Measurements from ENCODE around the gene ZPR1. TPM values are rescaled to one million over a fixed set of nuclear protein-coding genes. Genes with fewer than 3 reads are reported as not detected.
A peak's percentile ranks its signal among the peaks of the same experiment; 100 is the strongest.

The ZPR1 gene
- total and polyA plus RNA-seq, 4 donors, result 23.3 to 50.0 (median 37.9) TPM

DNA sequence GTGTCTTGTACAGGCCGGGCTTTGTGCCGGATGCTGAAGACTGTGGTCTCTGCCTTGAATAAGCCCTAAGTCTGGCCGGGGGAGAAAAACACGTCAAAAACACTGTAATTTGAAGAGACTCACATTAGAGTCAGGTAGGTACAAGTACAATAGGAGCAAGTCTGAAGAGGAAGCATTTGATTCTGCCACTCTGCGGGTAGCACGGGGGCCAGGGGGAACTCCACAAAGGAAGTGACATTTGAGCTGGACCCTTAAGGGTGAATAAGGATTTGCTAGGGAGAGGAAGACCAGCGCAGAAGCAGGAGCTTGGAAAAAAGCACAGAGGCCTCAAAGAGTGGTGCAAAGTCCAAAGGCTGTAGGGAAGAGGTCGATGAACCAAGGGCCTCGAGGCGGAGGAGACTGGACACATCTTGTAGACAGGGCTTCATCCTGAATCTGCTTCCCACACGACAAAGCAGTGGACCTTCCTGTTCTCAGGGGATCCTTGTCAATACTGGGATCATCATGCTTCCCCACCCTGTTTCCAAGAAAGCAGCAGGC is 53.8 kb downstream of the ZPR1 start:
- Histone ChIP-seq H3K27me3 (ENCODE audit: control insufficient read depth, insufficient read depth, low read length) (no peaks in the 10 kb centered on the region), H3K4me1 (ENCODE audit: control insufficient read depth, insufficient read depth, low read length) (peaks cover 38% of the 10 kb centered on the region), H3K9me3 (ENCODE audit: control insufficient read depth, insufficient read depth, low read length) (no peaks in the 10 kb centered on the region), H3K4me3 (ENCODE audit: low read depth, low read length) (no peak overlapping the region), H3K36me3 (ENCODE audit: control insufficient read depth, insufficient read depth, low read length) (no peaks in the 10 kb centered on the region), H3K27ac (ENCODE audit: low read depth, low read length) (no peak overlapping the region)
- no peak for DNase-seq (ENCODE audit: low read depth in 4 of 6, low spot score in 6 of 6)
- 81% methylated on average over 11 of the region's 11 CpGs for WGBS (ENCODE audit: insufficient coverage)

DNA sequence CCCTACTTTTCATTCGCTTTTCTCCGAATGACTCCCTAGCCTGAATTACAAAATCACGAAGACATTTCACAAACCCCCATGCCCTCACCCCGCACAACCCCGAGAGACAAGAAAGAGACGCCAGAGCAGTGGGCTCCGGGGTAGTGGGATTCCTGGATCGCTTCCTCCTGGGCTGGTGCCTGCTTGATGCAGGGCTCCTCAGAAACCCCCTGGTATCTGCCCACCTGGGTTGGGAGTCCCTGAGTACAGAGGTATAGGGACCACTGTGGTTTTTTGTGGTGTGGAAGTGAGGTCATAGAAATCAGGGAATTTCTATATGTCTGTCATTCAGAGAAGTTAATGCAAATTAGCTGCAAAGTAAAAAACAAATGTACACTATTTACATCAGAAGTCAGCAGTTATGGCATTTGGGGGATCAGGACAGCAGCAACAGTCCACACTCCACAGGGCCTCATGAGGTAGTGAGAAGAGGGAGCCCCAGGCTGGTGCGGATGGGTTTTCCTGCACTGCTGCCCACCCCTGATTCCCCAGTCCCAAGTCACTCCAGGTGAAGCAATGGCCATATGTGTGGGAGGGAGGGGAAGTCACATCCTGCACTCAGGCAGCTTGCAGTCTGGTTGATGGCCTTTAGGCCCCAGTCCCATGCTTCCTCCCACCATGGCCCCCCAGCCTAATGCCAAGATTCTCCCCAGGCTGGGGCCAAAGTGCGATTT is 54.6 kb downstream of the ZPR1 start:
- H3K36me3 ChIP-seq (ENCODE audit: control insufficient read depth, insufficient read depth, low read length), result no peaks in the 10 kb centered on the region
- WGBS (ENCODE audit: insufficient coverage), result 36% methylated on average over 3 of the region's 10 CpGs
- no peak for DNase-seq (ENCODE audit: low read depth in 4 of 6, low spot score in 6 of 6)
- H3K27ac ChIP-seq (ENCODE audit: low read depth, low read length), result no peak overlapping the region
- no peaks in the 10 kb centered on the region for H3K27me3 ChIP-seq (ENCODE audit: control insufficient read depth, insufficient read depth, low read length)
- H3K4me1 ChIP-seq (ENCODE audit: control insufficient read depth, insufficient read depth, low read length), result peaks cover 38% of the 10 kb centered on the region
- no peaks in the 10 kb centered on the region for H3K9me3 ChIP-seq (ENCODE audit: control insufficient read depth, insufficient read depth, low read length)
- H3K4me3 ChIP-seq (ENCODE audit: low read depth, low read length), result no peak overlapping the region

DNA sequence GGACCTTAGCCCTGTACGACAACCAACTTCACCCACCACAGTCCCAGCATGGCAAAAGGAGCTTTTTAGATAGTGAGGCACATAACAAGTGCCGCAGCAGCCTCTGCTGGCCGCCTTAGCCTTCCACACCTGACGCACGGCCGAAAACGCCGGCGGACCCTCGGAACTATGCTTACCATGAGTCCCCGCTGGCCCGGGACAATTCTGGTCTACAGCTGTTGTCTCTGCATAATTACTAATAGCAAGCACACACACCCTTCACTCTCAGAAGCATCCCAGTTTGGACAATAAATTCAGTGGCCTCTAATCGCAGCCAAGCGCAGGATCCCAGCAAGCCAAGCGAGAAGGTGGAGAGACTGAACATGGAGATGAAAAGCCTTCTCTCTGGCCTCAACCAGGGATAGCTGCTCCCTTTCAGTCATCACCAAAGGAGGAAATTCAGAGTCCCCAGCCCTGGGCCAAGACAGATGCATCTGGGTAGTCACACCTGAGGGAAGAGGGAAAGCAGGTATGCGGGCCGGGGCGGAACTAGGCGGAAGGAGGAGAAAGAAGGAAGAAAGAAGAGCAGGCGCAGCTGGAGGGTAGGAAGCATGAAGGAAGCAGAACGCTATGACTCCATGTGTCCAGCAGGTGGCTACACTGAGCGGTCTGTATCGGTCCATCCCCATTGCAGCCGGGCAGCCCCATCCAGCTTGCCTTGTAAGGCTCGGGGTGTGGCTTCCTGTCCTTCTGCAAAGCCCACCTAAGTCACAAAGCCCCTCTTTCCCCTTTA is 55.4 kb downstream of the ZPR1 start:
- Histone ChIP-seq H3K4me3 (ENCODE audit: low read depth, low read length) (no peak overlapping the region), H3K27ac (ENCODE audit: low read depth, low read length) (peak overlapping the region; percentile 65), H3K36me3 (ENCODE audit: control insufficient read depth, insufficient read depth, low read length) (no peaks in the 10 kb centered on the region), H3K27me3 (ENCODE audit: control insufficient read depth, insufficient read depth, low read length) (no peaks in the 10 kb centered on the region), H3K9me3 (ENCODE audit: control insufficient read depth, insufficient read depth, low read length) (no peaks in the 10 kb centered on the region), H3K4me1 (ENCODE audit: control insufficient read depth, insufficient read depth, low read length) (peaks cover 38% of the 10 kb centered on the region)
- 30% methylated on average over 21 of the region's 25 CpGs for WGBS (ENCODE audit: insufficient coverage)
- peak; percentile 32 to 91 (median 52) for DNase-seq (ENCODE audit: low read depth in 4 of 6, low spot score in 6 of 6)

DNA sequence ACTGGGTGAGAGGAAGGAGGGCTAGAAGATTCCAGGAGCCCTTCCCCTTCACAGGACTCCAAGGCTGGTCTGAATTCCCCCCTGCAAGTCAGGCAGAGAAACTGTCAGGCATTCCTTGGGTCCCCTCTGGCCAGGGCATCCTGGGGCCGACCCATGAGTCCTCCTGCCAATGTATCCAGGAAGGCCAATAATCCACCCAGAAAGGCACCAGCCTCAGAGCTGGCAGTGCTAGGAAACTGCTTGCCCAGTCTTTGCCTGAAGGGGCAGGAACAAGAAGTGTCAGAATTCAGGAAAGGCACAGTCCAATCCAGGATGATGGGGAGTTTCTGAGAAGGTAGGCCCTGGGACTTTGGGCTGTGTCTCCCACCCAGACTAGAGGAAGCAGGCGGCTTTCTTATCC is 56.0 kb downstream of the ZPR1 start:
- no peaks in the 10 kb centered on the region for H3K27me3 ChIP-seq (ENCODE audit: control insufficient read depth, insufficient read depth, low read length)
- peak in 2 of 6 donors; percentile 6 to 49 for DNase-seq (ENCODE audit: low read depth in 4 of 6, low spot score in 6 of 6)
- peaks cover 38% of the 10 kb centered on the region for H3K4me1 ChIP-seq (ENCODE audit: control insufficient read depth, insufficient read depth, low read length)
- H3K36me3 ChIP-seq (ENCODE audit: control insufficient read depth, insufficient read depth, low read length), result no peaks in the 10 kb centered on the region
- H3K9me3 ChIP-seq (ENCODE audit: control insufficient read depth, insufficient read depth, low read length), result no peaks in the 10 kb centered on the region
- H3K27ac ChIP-seq (ENCODE audit: low read depth, low read length), result peak overlapping the region; percentile 65
- 80% methylated on average over 2 of the region's 2 CpGs for WGBS (ENCODE audit: insufficient coverage)
- no peak overlapping the region for H3K4me3 ChIP-seq (ENCODE audit: low read depth, low read length)

DNA sequence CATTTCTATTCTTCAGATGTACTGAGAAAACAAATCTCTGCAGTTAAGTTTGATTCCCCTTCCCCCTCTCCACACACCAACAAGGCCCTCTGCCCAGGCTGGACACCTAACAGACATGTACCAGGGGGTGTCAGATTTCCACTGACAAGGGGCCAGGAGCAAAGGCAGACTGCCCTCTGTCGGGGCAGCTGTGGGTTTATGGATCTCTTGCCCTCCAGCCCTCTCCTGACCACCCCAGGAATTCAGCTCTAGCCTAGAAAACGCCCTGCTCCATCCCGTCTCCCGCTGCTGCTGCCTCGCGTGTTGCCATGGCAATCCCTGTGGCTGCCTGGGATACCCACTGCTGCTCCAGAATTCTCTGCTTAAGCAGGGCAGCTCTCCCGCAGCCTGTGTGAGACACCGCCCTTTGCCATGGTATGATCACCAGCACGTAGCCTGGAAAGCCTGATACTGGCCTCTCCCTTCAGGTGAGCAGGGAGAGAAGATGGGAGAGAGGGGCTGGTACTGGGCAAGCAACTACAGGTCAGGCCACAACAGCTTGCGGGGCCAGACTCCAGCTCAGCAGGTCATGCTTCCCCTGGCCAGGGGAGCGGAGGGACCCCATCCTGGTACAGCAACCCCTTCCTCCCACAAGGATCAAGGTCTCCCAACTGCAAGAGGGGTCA is 56.6 kb downstream of the ZPR1 start:
- 11% methylated on average over 9 of the region's 11 CpGs for WGBS (ENCODE audit: insufficient coverage)
- H3K27me3 ChIP-seq (ENCODE audit: control insufficient read depth, insufficient read depth, low read length), result no peaks in the 10 kb centered on the region
- no peak overlapping the region for H3K4me3 ChIP-seq (ENCODE audit: low read depth, low read length)
- H3K36me3 ChIP-seq (ENCODE audit: control insufficient read depth, insufficient read depth, low read length), result no peaks in the 10 kb centered on the region
- peak; percentile 53 to 96 (median 70) for DNase-seq (ENCODE audit: low read depth in 4 of 6, low spot score in 6 of 6)
- no peaks in the 10 kb centered on the region for H3K9me3 ChIP-seq (ENCODE audit: control insufficient read depth, insufficient read depth, low read length)
- peaks cover 38% of the 10 kb centered on the region for H3K4me1 ChIP-seq (ENCODE audit: control insufficient read depth, insufficient read depth, low read length)
- peak overlapping the region; percentile 65 for H3K27ac ChIP-seq (ENCODE audit: low read depth, low read length)

DNA sequence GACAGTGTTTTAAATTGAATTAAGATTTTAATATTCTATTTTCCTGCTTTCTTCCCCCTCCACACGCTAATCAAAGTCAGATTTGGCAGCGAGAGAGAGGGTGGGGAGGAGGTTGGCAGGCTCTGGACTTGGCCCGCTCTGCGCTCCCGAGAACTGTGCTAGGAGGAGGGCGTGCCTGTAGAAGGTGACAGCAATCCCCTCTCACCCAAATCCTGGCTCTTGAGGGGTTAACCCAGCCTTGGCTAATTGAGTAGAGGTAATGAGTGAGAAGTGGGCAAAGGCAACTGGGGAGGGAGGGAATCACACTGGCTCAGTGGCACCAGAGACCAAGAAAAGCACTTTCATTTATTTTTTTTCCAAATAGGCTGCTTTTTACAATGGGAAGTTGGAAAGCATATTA is 57.2 kb downstream of the ZPR1 start:
- no peak overlapping the region for H3K4me3 ChIP-seq (ENCODE audit: low read depth, low read length)
- DNase-seq (ENCODE audit: low read depth in 4 of 6, low spot score in 6 of 6), result peak in 3 of 6 donors; percentile 13 to 87 (median 70)
- H3K27ac ChIP-seq (ENCODE audit: low read depth, low read length), result peak overlapping the region; percentile 65
- no peaks in the 10 kb centered on the region for H3K27me3 ChIP-seq (ENCODE audit: control insufficient read depth, insufficient read depth, low read length)
- H3K4me1 ChIP-seq (ENCODE audit: control insufficient read depth, insufficient read depth, low read length), result peaks cover 44% of the 10 kb centered on the region
- no peaks in the 10 kb centered on the region for H3K9me3 ChIP-seq (ENCODE audit: control insufficient read depth, insufficient read depth, low read length)
- no peaks in the 10 kb centered on the region for H3K36me3 ChIP-seq (ENCODE audit: control insufficient read depth, insufficient read depth, low read length)
- no CpG with 5 or more reads among the region's 6 CpGs for WGBS (ENCODE audit: insufficient coverage)

DNA sequence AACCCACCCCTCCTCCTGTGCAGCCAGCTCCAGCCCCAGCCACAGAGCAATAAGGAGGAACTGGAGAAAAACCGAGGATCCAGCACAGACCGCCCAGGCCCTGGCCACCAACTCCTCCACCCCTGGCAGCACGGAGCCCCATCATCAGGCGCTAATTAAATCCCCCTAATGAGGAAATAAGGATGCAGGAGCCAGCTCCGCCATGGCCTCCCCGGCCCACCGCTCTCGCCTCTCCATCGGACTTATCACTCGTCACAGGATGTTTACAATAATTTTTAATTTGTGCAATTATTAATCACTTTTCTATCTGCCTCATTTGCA is 57.6 kb downstream of the ZPR1 start:
- WGBS (ENCODE audit: insufficient coverage), result no CpG with 5 or more reads among the region's 10 CpGs
- Histone ChIP-seq H3K36me3 (ENCODE audit: control insufficient read depth, insufficient read depth, low read length) (no peaks in the 10 kb centered on the region), H3K4me1 (ENCODE audit: control insufficient read depth, insufficient read depth, low read length) (peaks cover 47% of the 10 kb centered on the region), H3K4me3 (ENCODE audit: low read depth, low read length) (no peak overlapping the region), H3K27ac (ENCODE audit: low read depth, low read length) (no peak overlapping the region), H3K9me3 (ENCODE audit: control insufficient read depth, insufficient read depth, low read length) (no peaks in the 10 kb centered on the region), H3K27me3 (ENCODE audit: control insufficient read depth, insufficient read depth, low read length) (no peaks in the 10 kb centered on the region)
- peak in 2 of 6 donors; percentile 51 to 52 for DNase-seq (ENCODE audit: low read depth in 4 of 6, low spot score in 6 of 6)

DNA sequence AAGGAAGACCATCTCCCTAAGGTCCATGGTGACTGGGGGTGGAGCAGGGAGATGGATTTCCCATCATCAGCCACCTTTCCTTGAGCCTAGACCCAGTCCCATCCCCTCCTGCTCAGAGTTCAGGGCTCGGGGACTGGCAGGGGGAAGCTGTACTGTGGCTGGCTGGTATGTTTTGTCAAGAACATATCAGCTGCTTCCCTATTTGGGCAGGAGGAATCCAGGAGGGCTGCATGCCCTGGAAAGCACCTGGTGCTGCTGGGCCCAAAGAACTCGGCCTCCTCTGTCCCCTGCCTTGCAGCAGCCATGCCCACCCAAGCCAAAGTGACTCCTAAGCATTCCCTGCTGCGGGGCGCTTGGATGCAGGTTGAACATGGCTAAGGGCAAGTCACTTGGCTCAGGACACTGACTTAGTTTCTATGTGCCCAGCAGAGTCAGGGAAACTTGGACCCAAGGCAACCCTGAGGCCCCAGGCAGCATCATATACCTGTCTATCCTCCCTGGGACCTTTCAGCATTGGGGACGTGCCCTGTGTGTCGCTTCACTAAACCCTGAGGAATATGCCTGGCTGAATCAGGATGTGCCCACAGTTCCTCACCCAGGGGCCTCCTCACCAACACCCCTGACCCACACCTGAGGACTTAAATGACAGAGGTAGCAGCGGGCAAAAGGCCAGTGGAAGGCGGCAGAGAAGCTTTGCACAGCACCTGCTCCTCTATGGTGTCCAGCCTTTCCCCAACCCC is 58.2 kb downstream of the ZPR1 start:
- no peak overlapping the region for H3K27ac ChIP-seq (ENCODE audit: low read depth, low read length)
- WGBS (ENCODE audit: insufficient coverage), result 90% methylated on average over 5 of the region's 8 CpGs
- DNase-seq (ENCODE audit: low read depth in 4 of 6, low spot score in 6 of 6), result no peak
- H3K4me3 ChIP-seq (ENCODE audit: low read depth, low read length), result no peak overlapping the region
- H3K4me1 ChIP-seq (ENCODE audit: control insufficient read depth, insufficient read depth, low read length), result peaks cover 47% of the 10 kb centered on the region
- no peaks in the 10 kb centered on the region for H3K27me3 ChIP-seq (ENCODE audit: control insufficient read depth, insufficient read depth, low read length)
- no peaks in the 10 kb centered on the region for H3K9me3 ChIP-seq (ENCODE audit: control insufficient read depth, insufficient read depth, low read length)
- H3K36me3 ChIP-seq (ENCODE audit: control insufficient read depth, insufficient read depth, low read length), result no peaks in the 10 kb centered on the region

DNA sequence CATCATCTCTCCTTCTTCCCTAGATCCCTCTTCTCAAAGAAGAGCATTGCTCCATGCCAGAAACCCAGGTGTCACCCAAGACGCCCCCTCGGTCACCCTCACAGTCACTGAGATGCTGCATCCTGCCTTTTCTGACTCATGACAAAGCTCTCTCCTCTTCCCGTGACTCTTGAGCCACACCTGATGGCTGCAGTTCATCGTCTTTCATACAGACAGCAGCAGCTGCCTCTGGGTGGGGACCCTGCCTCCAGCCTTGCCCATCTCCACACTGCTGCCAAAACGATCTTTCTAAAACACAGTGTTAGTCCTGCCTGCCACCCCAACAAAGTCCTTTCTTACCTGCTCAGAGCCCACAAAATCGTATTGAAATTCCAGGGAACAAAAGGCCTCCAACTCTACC is 59.8 kb downstream of the ZPR1 start:
- WGBS (ENCODE audit: insufficient coverage), result 83% methylated on average over 6 of the region's 6 CpGs
- DNase-seq (ENCODE audit: low read depth in 4 of 6, low spot score in 6 of 6), result no peak
- Histone ChIP-seq H3K36me3 (ENCODE audit: control insufficient read depth, insufficient read depth, low read length) (no peaks in the 10 kb centered on the region), H3K9me3 (ENCODE audit: control insufficient read depth, insufficient read depth, low read length) (no peaks in the 10 kb centered on the region), H3K4me3 (ENCODE audit: low read depth, low read length) (no peak overlapping the region), H3K4me1 (ENCODE audit: control insufficient read depth, insufficient read depth, low read length) (peaks cover 46% of the 10 kb centered on the region), H3K27me3 (ENCODE audit: control insufficient read depth, insufficient read depth, low read length) (no peaks in the 10 kb centered on the region), H3K27ac (ENCODE audit: low read depth, low read length) (no peak overlapping the region)

All from spinal cord (tissue), 10 donors.